Measurements from ENCODE around the gene HP1BP3.

GRCh38 chr1:20811916-20812315 lies 24.8 kb upstream of the HP1BP3 start:
- TF ChIP-seq CTCF (IDR thresholded peaks at IDR 0.05) (no peak), EP300 (IDR thresholded peaks at IDR 0.05) (no peak)
